Hepatocyte (in vitro differentiated cells): Measurements from ENCODE around the gene FAM174C. TPM values are rescaled to one million over a fixed set of nuclear protein-coding genes. Genes with fewer than 3 reads are reported as not detected.
A peak's percentile ranks its signal among the peaks of the same experiment; 100 is the strongest.

Experiments used
- DNase-seq: peaks from one replicate; pipeline ENCODE4 v3.0.0-alpha.2; 2016; ENCODE audit warnings: low spot score
- H2AFZ ChIP-seq: fragments of 200-600 bp; sonication (generic); 2 replicates; pipeline ENCODE4 v1.6.0; 2016; ENCODE audit warnings: antibody characterized with exemption, mild to moderate bottlenecking
- H3K27ac ChIP-seq: fragments of 200-600 bp; sonication (generic); 2 replicates; pipeline ENCODE4 v1.5.1; 2016; ENCODE audit warnings: mild to moderate bottlenecking
- H3K27me3 ChIP-seq: fragments of 200-600 bp; sonication (generic); 2 replicates; pipeline ENCODE4 v1.6.1; 2016
- H3K36me3 ChIP-seq: fragments of 200-600 bp; sonication (generic); replicated peaks from 2 replicates; pipeline ENCODE4 v1.5.1; 2016; ENCODE audit warnings: low read depth; ENCODE audit not compliant: insufficient read depth
- H3K4me1 ChIP-seq: fragments of 200-600 bp; sonication (generic); 2 replicates; pipeline ENCODE4 v1.5.1; 2016; ENCODE audit warnings: mild to moderate bottlenecking, moderate library complexity; ENCODE audit not compliant: insufficient read depth
- H3K4me2 ChIP-seq: fragments of 200-600 bp; sonication (generic); 2 replicates; pipeline ENCODE4 v1.6.0; 2016
- H3K4me3 ChIP-seq: fragments of 200-600 bp; sonication (generic); 2 replicates; pipeline ENCODE4 v1.5.1; 2016; ENCODE audit warnings: mild to moderate bottlenecking
- H3K79me2 ChIP-seq: fragments of 200-600 bp; sonication (generic); 2 replicates; pipeline ENCODE4 v1.6.0; 2017; ENCODE audit warnings: mild to moderate bottlenecking
- H3K9me2 ChIP-seq: fragments of 200-600 bp; sonication (generic); replicated peaks from 2 replicates; pipeline ENCODE4 v1.6.0; 2017; ENCODE audit warnings: mild to moderate bottlenecking; ENCODE audit not compliant: insufficient read depth
- H3K9me3 ChIP-seq: fragments of 200-600 bp; sonication (generic); 2 replicates; pipeline ENCODE4 v1.5.1; 2016; ENCODE audit warnings: low read depth, mild to moderate bottlenecking
- H4K20me1 ChIP-seq: fragments of 200-600 bp; sonication (generic); 2 replicates; pipeline ENCODE4 v1.6.0; 2016; ENCODE audit warnings: mild to moderate bottlenecking; ENCODE audit not compliant: insufficient read depth, poor library complexity, severe bottlenecking
- CTCF ChIP-seq: fragments of 200-600 bp; sonication (generic); IDR thresholded peaks from 2 replicates; pipeline ENCODE4 v1.5.1; 2016; ENCODE audit warnings: antibody characterized with exemption, mild to moderate bottlenecking; ENCODE audit not compliant: poor library complexity
- EZH2 ChIP-seq: fragments of 200-600 bp; sonication (generic); IDR thresholded peaks from 2 replicates; pipeline ENCODE4 v1.6.1; 2016; ENCODE audit warnings: antibody characterized with exemption, mild to moderate bottlenecking, borderline replicate concordance
- EZH2phosphoT487 ChIP-seq: fragments of 200-600 bp; sonication (generic); IDR thresholded peaks from one replicate; pipeline ENCODE4 v1.6.1; 2018; ENCODE audit warnings: antibody characterized with exemption, mild to moderate bottlenecking, low read depth, moderate library complexity; ENCODE audit not compliant: unreplicated experiment, severe bottlenecking
- WGBS: methylation state at CpG from one replicate; pipeline ENCODE4 v1.1.6; 2016; ENCODE audit warnings: low lambda C conversion rate; ENCODE audit errors: missing lambda C conversion rate; 5-methylcytosine and 5-hydroxymethylcytosine counted together
- polyA plus RNA-seq: library from polyadenylated mRNA; unstranded; fragments of >200 nt; fragmentation: Nextera tagmentation; extraction: Ambion mirVana; gene quantifications from 2 replicates; pipeline ENCODE4 v1.2.1, GENCODE V29; 2016
- total RNA-seq: library from RNA; depleted of rRNA; stranded (reverse); fragments of >200 nt; gene quantifications from 2 replicates; pipeline ENCODE4 v1.2.3, GENCODE V29; 2014

FAM174C gene
- total and polyA plus RNA-seq, 2 experiments from 2014 or later, result 25.5 to 79.9 TPM

- H3K79me2 ChIP-seq, result peaks cover 47% of the 10 kb centered on the region
- H3K9me2 ChIP-seq, result no peaks in the 10 kb centered on the region
- no peaks in the 10 kb centered on the region for H3K27me3 ChIP-seq
- no peak overlapping the region for H3K4me3 ChIP-seq
- peaks cover 25% of the 10 kb centered on the region for H3K4me1 ChIP-seq
- H3K27ac ChIP-seq, result peak overlapping the region; percentile 99
- H3K36me3 ChIP-seq, result peaks cover 5% of the 10 kb centered on the region
- no peak for TF ChIP-seq EZH2
- no peak for TF ChIP-seq CTCF
- TF ChIP-seq EZH2phosphoT487, result no peak
- H3K9me3 ChIP-seq, result no peaks in the 10 kb centered on the region
- WGBS, result 86% methylated on average over 10 of the region's 10 CpGs
- peak overlapping the region; percentile 89 for H3K4me2 ChIP-seq
- H4K20me1 ChIP-seq, result peaks cover 29% of the 10 kb centered on the region
- DNase-seq, result no peak
- no peak overlapping the region for H2AFZ ChIP-seq
Measured at GRCh38 chr19:1276628-1277022, 1.3 kb downstream of the FAM174C start.

DNA sequence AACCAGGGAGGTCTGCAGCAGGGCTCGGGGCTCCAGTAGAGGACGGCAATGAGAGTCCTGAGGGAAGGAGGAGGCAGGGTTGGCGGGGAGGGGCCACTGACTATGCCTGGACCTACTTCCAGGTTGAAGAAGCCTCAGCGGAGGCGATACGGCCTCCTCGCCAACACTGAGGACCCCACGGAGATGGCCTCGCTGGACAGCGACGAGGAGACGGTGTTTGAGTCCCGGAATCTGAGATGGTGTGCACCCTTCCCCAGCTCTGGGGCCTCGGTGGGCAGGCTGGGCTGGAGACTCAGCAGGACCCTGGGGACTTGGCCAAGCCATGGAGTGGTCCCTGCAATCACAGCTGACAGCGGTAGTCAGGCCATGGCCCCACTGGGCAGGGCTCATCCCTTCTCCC is 1.7 kb downstream of the FAM174C start:
- DNase-seq, result no peak
- H3K4me1 ChIP-seq, result peaks cover 25% of the 10 kb centered on the region
- peaks cover 25% of the 10 kb centered on the region for H4K20me1 ChIP-seq
- WGBS, result 97% methylated on average over 15 of the region's 15 CpGs
- H3K9me2 ChIP-seq, result no peaks in the 10 kb centered on the region
- H3K27me3 ChIP-seq, result no peaks in the 10 kb centered on the region
- H2AFZ ChIP-seq, result no peak overlapping the region
- no peaks in the 10 kb centered on the region for H3K9me3 ChIP-seq
- no peak overlapping the region for H3K27ac ChIP-seq
- TF ChIP-seq CTCF, result no peak
- TF ChIP-seq EZH2phosphoT487, result no peak
- TF ChIP-seq EZH2, result no peak
- no peak overlapping the region for H3K4me3 ChIP-seq
- H3K4me2 ChIP-seq, result no peak overlapping the region
- H3K79me2 ChIP-seq, result peaks cover 42% of the 10 kb centered on the region
- H3K36me3 ChIP-seq, result peaks cover 5% of the 10 kb centered on the region

DNA sequence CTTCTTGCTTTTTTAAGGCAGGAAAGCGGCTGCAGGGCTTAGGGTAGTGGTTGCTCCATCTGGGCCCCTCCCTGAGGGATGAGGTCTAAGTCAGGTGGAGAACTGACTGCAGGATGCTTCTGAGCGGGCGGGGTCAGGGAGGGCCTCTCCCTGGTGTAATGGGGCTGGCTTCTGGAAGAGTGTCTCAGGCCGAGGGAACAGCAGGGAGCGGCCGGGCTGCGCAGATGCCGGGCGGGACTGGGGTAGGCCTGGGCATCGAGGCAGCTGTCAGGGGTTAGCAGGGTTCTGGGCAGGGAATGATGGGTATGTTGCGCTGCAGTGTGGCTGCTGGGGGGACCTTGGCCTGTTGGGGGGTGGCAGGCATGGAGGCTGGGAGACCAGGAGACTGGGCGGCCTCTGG is 2.7 kb downstream of the FAM174C start:
- H3K4me2 ChIP-seq, result no peak overlapping the region
- peaks cover 32% of the 10 kb centered on the region for H3K79me2 ChIP-seq
- TF ChIP-seq EZH2phosphoT487, result no peak
- no peak for TF ChIP-seq CTCF
- no peak for TF ChIP-seq EZH2
- 88% methylated on average over 12 of the region's 12 CpGs for WGBS
- peaks cover 17% of the 10 kb centered on the region for H4K20me1 ChIP-seq
- no peaks in the 10 kb centered on the region for H3K9me2 ChIP-seq
- no peak overlapping the region for H3K4me3 ChIP-seq
- no peak for DNase-seq
- no peaks in the 10 kb centered on the region for H3K9me3 ChIP-seq
- H3K4me1 ChIP-seq, result peaks cover 25% of the 10 kb centered on the region
- no peaks in the 10 kb centered on the region for H3K27me3 ChIP-seq
- H2AFZ ChIP-seq, result no peak overlapping the region
- H3K27ac ChIP-seq, result no peak overlapping the region
- peaks cover 5% of the 10 kb centered on the region for H3K36me3 ChIP-seq
